Body of pancreas (tissue), 4 donors: ENCODE data around the gene CHST13.

Experiments
- POLR2A ChIP-seq, 3 donors: fragments of 450-650 bp; IDR thresholded peaks; one replicate each; pipeline ENCODE4 v1.6.1; 2016; ENCODE audit warnings: antibody characterized with exemption in 3 of 3, mild to moderate bottlenecking in 2 of 3
- TF ChIP-seq, protein P1 (sequence below), 7 experiments: fragments of 450-650 bp in 4 of 7; fragments of 200-600 bp in 3 of 7; sonication (generic) in 3 of 7; IDR thresholded peaks; one replicate each; pipeline ENCODE4 v1.5.1; 2016 to 2019; ENCODE audit warnings: antibody characterized with exemption in 7 of 7

DNA sequence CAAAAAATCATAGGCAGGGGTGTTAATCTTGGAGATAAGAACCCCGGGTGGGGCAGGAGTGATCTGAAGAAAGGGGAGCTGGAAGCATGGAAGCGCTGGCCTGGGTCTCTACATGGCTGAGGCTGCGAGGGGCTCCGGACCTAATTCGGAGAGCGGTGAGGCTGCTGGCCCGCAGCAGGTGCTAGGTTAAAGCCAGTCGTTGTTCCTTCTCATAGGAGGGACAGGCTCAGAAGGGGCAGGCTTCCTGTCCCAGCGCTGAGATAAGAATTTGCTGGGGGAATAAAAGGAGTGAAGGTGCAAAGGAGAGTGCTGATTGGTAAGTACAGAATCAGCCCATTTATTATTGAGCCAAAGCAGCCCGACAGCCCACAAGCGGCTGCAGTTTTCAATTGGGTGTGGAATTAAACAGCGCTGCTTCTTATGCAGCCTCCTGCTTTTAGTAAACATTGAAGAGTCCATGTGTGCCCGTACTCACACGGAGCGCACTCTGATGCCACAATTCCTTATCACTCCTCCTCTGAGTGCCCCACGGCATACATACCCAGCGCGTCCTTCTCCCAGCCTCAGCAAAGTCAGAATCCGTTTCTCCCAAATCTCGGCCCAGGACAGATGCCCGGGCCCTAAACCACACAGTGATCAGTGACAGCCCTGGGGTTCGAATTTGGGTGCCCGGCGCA is 17.1 kb downstream of the CHST13 start:
- TF ChIP-seq, protein P1, sequence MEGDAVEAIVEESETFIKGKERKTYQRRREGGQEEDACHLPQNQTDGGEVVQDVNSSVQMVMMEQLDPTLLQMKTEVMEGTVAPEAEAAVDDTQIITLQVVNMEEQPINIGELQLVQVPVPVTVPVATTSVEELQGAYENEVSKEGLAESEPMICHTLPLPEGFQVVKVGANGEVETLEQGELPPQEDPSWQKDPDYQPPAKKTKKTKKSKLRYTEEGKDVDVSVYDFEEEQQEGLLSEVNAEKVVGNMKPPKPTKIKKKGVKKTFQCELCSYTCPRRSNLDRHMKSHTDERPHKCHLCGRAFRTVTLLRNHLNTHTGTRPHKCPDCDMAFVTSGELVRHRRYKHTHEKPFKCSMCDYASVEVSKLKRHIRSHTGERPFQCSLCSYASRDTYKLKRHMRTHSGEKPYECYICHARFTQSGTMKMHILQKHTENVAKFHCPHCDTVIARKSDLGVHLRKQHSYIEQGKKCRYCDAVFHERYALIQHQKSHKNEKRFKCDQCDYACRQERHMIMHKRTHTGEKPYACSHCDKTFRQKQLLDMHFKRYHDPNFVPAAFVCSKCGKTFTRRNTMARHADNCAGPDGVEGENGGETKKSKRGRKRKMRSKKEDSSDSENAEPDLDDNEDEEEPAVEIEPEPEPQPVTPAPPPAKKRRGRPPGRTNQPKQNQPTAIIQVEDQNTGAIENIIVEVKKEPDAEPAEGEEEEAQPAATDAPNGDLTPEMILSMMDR (IDR thresholded peaks at IDR 0.05), result no peak
- no peak for TF ChIP-seq POLR2A (IDR thresholded peaks at IDR 0.05)
